NT2/D1 (cell line): ENCODE measurements around the gene MEAF6.

Experiments used
- SUZ12 ChIP-seq: IDR thresholded peaks from 2 replicates; pipeline ENCODE4 v1.6.1; 2011; ENCODE audit not compliant: insufficient read length, insufficient read depth; ENCODE audit errors: extremely low read depth
- YY1 ChIP-seq: IDR thresholded peaks from 2 replicates; pipeline ENCODE4 v1.6.1; 2011; ENCODE audit not compliant: insufficient read length, insufficient read depth
- ZNF274 ChIP-seq: IDR thresholded peaks from 2 replicates; pipeline ENCODE4 v1.6.1; 2011; ENCODE audit warnings: mild to moderate bottlenecking, low read depth, low read length

GRCh38 chr1:37561133-37562132, 46.9 kb upstream of the MEAF6 start:
- TF ChIP-seq ZNF274 (no peak), SUZ12 (no peak), YY1 (no peak)
